HepG2 (cell line): ENCODE measurements around the gene MIF4GD. TPM values are rescaled to one million over a fixed set of nuclear protein-coding genes. Genes with fewer than 3 reads are reported as not detected.

Experiments used
- BORCS8-MEF2B ChIP-seq: sonication (generic); formaldehyde crosslinking; IDR thresholded peaks from 2 replicates; pipeline ENCODE4 v1.8.0; 2022; ENCODE audit warnings: mild to moderate bottlenecking, missing genetic modification reagents
- GATAD2A ChIP-seq: IDR thresholded peaks from 2 replicates; pipeline ENCODE4 v1.6.1; 2016
- HNRNPK ChIP-seq: fragments of 200-400 bp; formaldehyde crosslinking; IDR thresholded peaks from 2 replicates; pipeline ENCODE4 v1.6.1; 2018; ENCODE audit warnings: low read length, low read depth, moderate library complexity, mild to moderate bottlenecking; ENCODE audit not compliant: poor library complexity, severe bottlenecking
- NONO ChIP-seq, 2 experiments: fragments of 450-650 bp in 1 of 2; sonication (generic) in 1 of 2; formaldehyde crosslinking in 1 of 2; IDR thresholded peaks in 1 of 2; conservative IDR thresholded peaks in 1 of 2; 2 replicates each; pipeline versions ENCODE4 v1.6.1 to v1.8.0; 2017 to 2022; ENCODE audit warnings: mild to moderate bottlenecking in 1 of 2, missing genetic modification reagents in 1 of 2, moderate library complexity in 1 of 2
- POLR2AphosphoS2 ChIP-seq: IDR thresholded peaks from 2 replicates; pipeline ENCODE4 v1.6.1; 2011; ENCODE audit warnings: low read depth, low read length, improper control_type of control experiment
- RXRB ChIP-seq: IDR thresholded peaks from 2 replicates; pipeline ENCODE4 v1.6.1; 2016; ENCODE audit warnings: borderline replicate concordance, missing genetic modification reagents, missing compliant biosample characterization
- ZNF317 ChIP-seq: sonication (generic); formaldehyde crosslinking; IDR thresholded peaks from 2 replicates; pipeline ENCODE4 v1.5.0; 2020; ENCODE audit warnings: mild to moderate bottlenecking, missing genetic modification reagents
- ZNF558 ChIP-seq: sonication (generic); formaldehyde crosslinking; IDR thresholded peaks from 2 replicates; pipeline ENCODE4 v1.9.0; 2022; ENCODE audit warnings: mild to moderate bottlenecking, missing genetic modification reagents, borderline replicate concordance
- ZNF737 ChIP-seq: sonication (generic); formaldehyde crosslinking; IDR thresholded peaks from 2 replicates; pipeline ENCODE4 v1.5.0; 2020; ENCODE audit warnings: missing genetic modification reagents, mild to moderate bottlenecking, borderline replicate concordance
- ZNF761 ChIP-seq: sonication (generic); formaldehyde crosslinking; conservative IDR thresholded peaks from 2 replicates; pipeline ENCODE4 v1.4.0; 2020; ENCODE audit warnings: mild to moderate bottlenecking, missing genetic modification reagents
- polyA plus RNA-seq, 8 experiments: library from polyadenylated mRNA; depleted of rRNA in 3 of 8; stranded (reverse) in 7 of 8; unstranded in 1 of 8; fragments of >200 nt; fragmentation: Illumina TruSeq in 4 of 8; extraction: Trizol in 4 of 8; gene quantifications; 2 replicates each; pipeline versions ENCODE4 v1.2.1 to v1.2.3, GENCODE V29; 2011 to 2016; ENCODE audit warnings: low read depth in 4 of 8, missing spikeins in 1 of 8, mixed read lengths in 1 of 8; ENCODE audit not compliant: insufficient read depth in 1 of 8
- total RNA-seq, 5 experiments: library from RNA; depleted of rRNA; stranded (reverse); fragments of >200 nt; fragmentation: Illumina TruSeq; extraction: Trizol; gene quantifications; 2 replicates each; pipeline ENCODE4 v1.2.3, GENCODE V29; 2016; ENCODE audit warnings: low read depth in 1 of 5
- TF ChIP-seq, protein P1 (sequence below): sonication (generic); formaldehyde crosslinking; IDR thresholded peaks from 2 replicates; pipeline ENCODE4 v1.4.0; 2020; ENCODE audit warnings: missing genetic modification reagents
- TF ChIP-seq, protein P2 (sequence below): sonication (generic); formaldehyde crosslinking; IDR thresholded peaks from 2 replicates; pipeline ENCODE4 v1.5.1; 2020; ENCODE audit warnings: mild to moderate bottlenecking, missing genetic modification reagents, moderate library complexity
- TF ChIP-seq, protein P3 (sequence below): sonication (generic); formaldehyde crosslinking; IDR thresholded peaks from 2 replicates; pipeline ENCODE4 v1.9.0; 2021; ENCODE audit warnings: missing genetic modification reagents, mild to moderate bottlenecking, borderline replicate concordance
- TF ChIP-seq, protein P4 (sequence below): sonication (generic); formaldehyde crosslinking; IDR thresholded peaks from 2 replicates; pipeline ENCODE4 v1.5.0; 2020; ENCODE audit warnings: missing genetic modification reagents
- TF ChIP-seq, protein P5 (sequence below): sonication (generic); formaldehyde crosslinking; IDR thresholded peaks from 2 replicates; pipeline ENCODE4 v1.5.0; 2020; ENCODE audit warnings: mild to moderate bottlenecking, missing genetic modification reagents
- TF ChIP-seq, protein P6 (sequence below): sonication (generic); formaldehyde crosslinking; IDR thresholded peaks from 2 replicates; pipeline ENCODE4 v1.4.0; 2020; ENCODE audit warnings: missing genetic modification reagents

Gene MIF4GD
- total and polyA plus RNA-seq, 2 of the 13 experiments (the other 11 are each of a cell fraction or from before 2014, with no cell fraction given), result 14.0 to 28.0 TPM

DNA sequence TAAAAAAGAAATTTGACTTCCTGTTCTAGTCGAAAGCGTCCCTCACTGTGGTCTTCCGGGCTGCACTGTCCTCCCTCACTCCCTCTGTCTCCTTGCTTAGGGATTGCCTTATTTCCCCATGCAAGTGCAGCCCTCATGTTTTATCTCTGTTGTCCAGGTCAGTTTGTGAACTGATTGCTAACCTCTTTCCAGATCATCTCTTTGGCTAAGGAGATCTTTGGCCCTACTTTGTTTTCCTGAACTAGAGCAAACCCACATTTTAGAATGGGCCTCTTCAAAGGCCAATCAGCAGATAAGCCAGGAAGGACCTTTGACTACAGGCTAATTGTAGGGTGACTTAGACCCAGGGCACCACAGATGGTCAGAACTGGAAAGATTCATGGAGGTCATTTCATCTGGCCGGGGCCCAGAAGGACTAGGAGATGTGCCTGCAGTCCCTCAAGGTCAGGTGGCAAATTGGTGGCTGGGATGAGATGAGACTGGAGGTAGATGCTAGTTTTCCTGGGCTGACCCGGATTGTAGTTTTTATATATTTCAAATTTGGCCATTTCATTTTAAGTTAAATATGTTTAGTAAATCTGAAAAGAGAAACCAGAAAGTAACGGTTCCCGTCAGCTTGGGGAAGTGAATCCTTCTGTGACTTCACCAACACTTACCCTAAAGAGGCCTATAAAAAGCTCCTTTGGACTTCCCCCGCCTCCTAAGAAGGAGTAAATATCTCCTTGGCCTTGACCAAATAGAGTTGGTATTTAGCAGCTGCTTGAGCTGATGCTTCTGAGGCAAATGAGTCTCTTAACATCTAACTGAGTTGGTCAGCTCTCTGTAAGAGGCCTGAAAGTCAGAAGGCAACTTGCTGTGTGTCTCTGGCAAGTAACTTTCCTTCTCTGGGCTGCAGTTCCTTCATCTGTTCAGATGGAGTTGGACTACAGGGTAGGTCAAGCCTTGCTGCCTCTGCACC lies 24.4 kb upstream of the MIF4GD start (continued):
- TF ChIP-seq, protein P1, sequence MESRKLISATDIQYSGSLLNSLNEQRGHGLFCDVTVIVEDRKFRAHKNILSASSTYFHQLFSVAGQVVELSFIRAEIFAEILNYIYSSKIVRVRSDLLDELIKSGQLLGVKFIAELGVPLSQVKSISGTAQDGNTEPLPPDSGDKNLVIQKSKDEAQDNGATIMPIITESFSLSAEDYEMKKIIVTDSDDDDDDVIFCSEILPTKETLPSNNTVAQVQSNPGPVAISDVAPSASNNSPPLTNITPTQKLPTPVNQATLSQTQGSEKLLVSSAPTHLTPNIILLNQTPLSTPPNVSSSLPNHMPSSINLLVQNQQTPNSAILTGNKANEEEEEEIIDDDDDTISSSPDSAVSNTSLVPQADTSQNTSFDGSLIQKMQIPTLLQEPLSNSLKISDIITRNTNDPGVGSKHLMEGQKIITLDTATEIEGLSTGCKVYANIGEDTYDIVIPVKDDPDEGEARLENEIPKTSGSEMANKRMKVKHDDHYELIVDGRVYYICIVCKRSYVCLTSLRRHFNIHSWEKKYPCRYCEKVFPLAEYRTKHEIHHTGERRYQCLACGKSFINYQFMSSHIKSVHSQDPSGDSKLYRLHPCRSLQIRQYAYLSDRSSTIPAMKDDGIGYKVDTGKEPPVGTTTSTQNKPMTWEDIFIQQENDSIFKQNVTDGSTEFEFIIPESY (CRISPR knock-in tag), result no peak
- TF ChIP-seq, protein P2, sequence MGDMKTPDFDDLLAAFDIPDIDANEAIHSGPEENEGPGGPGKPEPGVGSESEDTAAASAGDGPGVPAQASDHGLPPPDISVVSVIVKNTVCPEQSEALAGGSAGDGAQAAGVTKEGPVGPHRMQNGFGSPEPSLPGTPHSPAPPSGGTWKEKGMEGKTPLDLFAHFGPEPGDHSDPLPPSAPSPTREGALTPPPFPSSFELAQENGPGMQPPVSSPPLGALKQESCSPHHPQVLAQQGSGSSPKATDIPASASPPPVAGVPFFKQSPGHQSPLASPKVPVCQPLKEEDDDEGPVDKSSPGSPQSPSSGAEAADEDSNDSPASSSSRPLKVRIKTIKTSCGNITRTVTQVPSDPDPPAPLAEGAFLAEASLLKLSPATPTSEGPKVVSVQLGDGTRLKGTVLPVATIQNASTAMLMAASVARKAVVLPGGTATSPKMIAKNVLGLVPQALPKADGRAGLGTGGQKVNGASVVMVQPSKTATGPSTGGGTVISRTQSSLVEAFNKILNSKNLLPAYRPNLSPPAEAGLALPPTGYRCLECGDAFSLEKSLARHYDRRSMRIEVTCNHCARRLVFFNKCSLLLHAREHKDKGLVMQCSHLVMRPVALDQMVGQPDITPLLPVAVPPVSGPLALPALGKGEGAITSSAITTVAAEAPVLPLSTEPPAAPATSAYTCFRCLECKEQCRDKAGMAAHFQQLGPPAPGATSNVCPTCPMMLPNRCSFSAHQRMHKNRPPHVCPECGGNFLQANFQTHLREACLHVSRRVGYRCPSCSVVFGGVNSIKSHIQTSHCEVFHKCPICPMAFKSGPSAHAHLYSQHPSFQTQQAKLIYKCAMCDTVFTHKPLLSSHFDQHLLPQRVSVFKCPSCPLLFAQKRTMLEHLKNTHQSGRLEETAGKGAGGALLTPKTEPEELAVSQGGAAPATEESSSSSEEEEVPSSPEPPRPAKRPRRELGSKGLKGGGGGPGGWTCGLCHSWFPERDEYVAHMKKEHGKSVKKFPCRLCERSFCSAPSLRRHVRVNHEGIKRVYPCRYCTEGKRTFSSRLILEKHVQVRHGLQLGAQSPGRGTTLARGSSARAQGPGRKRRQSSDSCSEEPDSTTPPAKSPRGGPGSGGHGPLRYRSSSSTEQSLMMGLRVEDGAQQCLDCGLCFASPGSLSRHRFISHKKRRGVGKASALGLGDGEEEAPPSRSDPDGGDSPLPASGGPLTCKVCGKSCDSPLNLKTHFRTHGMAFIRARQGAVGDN (CRISPR knock-in tag), result no peak
- 0 out of 2 replicates have a peak, but pooled peaks have one; percentile 37 for TF ChIP-seq ZNF558 (CRISPR knock-in tag)
- no peak for TF ChIP-seq HNRNPK
- 0 out of 2 replicates have a peak, but pooled peaks have one; percentile 13 for TF ChIP-seq BORCS8-MEF2B (CRISPR knock-in tag)
- TF ChIP-seq RXRB (CRISPR knock-in tag), result peak; percentile 92
- TF ChIP-seq, protein P3, sequence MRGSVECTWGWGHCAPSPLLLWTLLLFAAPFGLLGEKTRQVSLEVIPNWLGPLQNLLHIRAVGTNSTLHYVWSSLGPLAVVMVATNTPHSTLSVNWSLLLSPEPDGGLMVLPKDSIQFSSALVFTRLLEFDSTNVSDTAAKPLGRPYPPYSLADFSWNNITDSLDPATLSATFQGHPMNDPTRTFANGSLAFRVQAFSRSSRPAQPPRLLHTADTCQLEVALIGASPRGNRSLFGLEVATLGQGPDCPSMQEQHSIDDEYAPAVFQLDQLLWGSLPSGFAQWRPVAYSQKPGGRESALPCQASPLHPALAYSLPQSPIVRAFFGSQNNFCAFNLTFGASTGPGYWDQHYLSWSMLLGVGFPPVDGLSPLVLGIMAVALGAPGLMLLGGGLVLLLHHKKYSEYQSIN, result no peak
- TF ChIP-seq, protein P4, sequence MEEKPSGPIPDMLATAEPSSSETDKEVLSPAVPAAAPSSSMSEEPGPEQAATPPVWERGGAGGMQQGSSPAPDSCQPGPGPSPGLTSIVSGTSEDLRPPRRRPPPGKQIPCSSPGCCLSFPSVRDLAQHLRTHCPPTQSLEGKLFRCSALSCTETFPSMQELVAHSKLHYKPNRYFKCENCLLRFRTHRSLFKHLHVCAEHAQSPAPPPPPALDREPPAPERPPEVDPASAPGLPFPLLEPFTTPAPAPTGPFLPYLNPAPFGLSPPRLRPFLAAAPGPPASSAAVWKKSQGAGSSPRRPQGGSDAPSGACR (CRISPR knock-in tag), result peak; percentile 79; the same call in 1 of the 2 replicates
- no peak for TF ChIP-seq POLR2AphosphoS2
- no peak for TF ChIP-seq ZNF737 (CRISPR knock-in tag)
- TF ChIP-seq, protein P5, sequence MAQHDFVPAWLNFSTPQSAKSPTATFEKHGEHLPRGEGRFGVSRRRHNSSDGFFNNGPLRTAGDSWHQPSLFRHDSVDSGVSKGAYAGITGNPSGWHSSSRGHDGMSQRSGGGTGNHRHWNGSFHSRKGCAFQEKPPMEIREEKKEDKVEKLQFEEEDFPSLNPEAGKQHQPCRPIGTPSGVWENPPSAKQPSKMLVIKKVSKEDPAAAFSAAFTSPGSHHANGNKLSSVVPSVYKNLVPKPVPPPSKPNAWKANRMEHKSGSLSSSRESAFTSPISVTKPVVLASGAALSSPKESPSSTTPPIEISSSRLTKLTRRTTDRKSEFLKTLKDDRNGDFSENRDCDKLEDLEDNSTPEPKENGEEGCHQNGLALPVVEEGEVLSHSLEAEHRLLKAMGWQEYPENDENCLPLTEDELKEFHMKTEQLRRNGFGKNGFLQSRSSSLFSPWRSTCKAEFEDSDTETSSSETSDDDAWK (CRISPR knock-in tag), result no peak
- no peak for TF ChIP-seq NONO (IDR thresholded peaks at IDR 0.05)
- TF ChIP-seq NONO (CRISPR knock-in tag; conservative IDR thresholded peaks at IDR 0.05), result peak; percentile 79; the same call in 1 of the 2 replicates
- peak; percentile 87 for TF ChIP-seq ZNF761 (CRISPR knock-in tag)
- TF ChIP-seq, protein P6, sequence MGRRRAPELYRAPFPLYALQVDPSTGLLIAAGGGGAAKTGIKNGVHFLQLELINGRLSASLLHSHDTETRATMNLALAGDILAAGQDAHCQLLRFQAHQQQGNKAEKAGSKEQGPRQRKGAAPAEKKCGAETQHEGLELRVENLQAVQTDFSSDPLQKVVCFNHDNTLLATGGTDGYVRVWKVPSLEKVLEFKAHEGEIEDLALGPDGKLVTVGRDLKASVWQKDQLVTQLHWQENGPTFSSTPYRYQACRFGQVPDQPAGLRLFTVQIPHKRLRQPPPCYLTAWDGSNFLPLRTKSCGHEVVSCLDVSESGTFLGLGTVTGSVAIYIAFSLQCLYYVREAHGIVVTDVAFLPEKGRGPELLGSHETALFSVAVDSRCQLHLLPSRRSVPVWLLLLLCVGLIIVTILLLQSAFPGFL, result no peak
- peak; percentile 89 for TF ChIP-seq GATAD2A
- TF ChIP-seq ZNF317 (CRISPR knock-in tag), result no peak
